Small intestine (tissue), 7 donors: ENCODE measurements around the gene WNK4. TPM values are rescaled to one million over a fixed set of nuclear protein-coding genes. Genes with fewer than 3 reads are reported as not detected.
"Not testable (repeated sequence)": the region's sequence is repeated elsewhere in the genome, so short reads cannot be mapped to it uniquely, and the experiment has no call there.

Experiments used
- DNase-seq, 2 donors: peaks; one replicate each; pipeline versions ENCODE4 v3.0.0 to v3.0.0-alpha.2; 2013
- FAIRE-seq: peaks from 2 replicates; lab custom pipeline; 2012; peaks lifted over from hg19 to GRCh38; lab: Jason Lieb, UNC
- H3K27ac ChIP-seq, 3 donors: one replicate each; pipeline ENCODE4 v1.5.1; 2013; ENCODE audit warnings: low read length in 2 of 3, mild to moderate bottlenecking in 2 of 3, control low read depth in 1 of 3, inconsistent platforms in 1 of 3, low read depth in 1 of 3, moderate library complexity in 1 of 3
- H3K27me3 ChIP-seq, 3 donors: one replicate each; pipeline ENCODE4 v1.6.1; 2013; ENCODE audit warnings: low read length in 3 of 3, inconsistent platforms in 1 of 3; ENCODE audit not compliant: control insufficient read depth in 3 of 3, insufficient read depth in 3 of 3
- H3K36me3 ChIP-seq, 3 donors: one replicate each; pipeline ENCODE4 v1.6.1; 2013; ENCODE audit warnings: low read length in 3 of 3, inconsistent platforms in 1 of 3, low read depth in 1 of 3, mild to moderate bottlenecking in 1 of 3, moderate library complexity in 1 of 3; ENCODE audit not compliant: control insufficient read depth in 3 of 3, insufficient read depth in 2 of 3
- H3K4me1 ChIP-seq, 3 donors: one replicate each; pipeline ENCODE4 v1.6.1; 2013; ENCODE audit warnings: low read length in 2 of 3, inconsistent platforms in 1 of 3, low read depth in 1 of 3, mild to moderate bottlenecking in 1 of 3, moderate library complexity in 1 of 3; ENCODE audit not compliant: control insufficient read depth in 3 of 3, insufficient read depth in 2 of 3
- H3K4me3 ChIP-seq, 3 donors: one replicate each; pipeline ENCODE4 v1.5.1; 2013; ENCODE audit warnings: low read length in 3 of 3, control low read depth in 1 of 3, inconsistent platforms in 1 of 3, low read depth in 1 of 3, mild to moderate bottlenecking in 1 of 3, moderate library complexity in 1 of 3
- H3K9me3 ChIP-seq, 2 donors: one replicate each; pipeline ENCODE4 v1.6.1; 2013; ENCODE audit warnings: low read depth in 1 of 2, low read length in 1 of 2; ENCODE audit not compliant: control insufficient read depth in 2 of 2, insufficient read depth in 1 of 2
- WGBS, 3 donors: extraction: QIAGEN DNeasy Blood & Tissue Kit; methylation state at CpG; one replicate each; pipeline ENCODE4 v1.1.7; 2013; 5-methylcytosine and 5-hydroxymethylcytosine counted together
- polyA plus RNA-seq, 4 donors: library from polyadenylated mRNA; stranded (reverse) in 3 of 4; unstranded in 1 of 4; fragments of 200-250 nt in 3 of 4; fragments of 120-200 nt in 1 of 4; gene quantifications; one replicate each; pipeline versions ENCODE4 v1.2.1 to v1.2.3, GENCODE V29; 2013
- donor health status: healthy with polysubstance abuse.
- donor health status: control.
- donor health status: control.
- donor health status: Bipolar disorder and iron deficiency.
- donor health status: healthy.

WNK4 gene
- polyA plus RNA-seq, 4 donors = 0.67 to 25.6 (median 1.5) TPM

- no peak for DNase-seq
- FAIRE-seq = no peak
Observed at GRCh38 chr17:42761638-42762037, 18.8 kb upstream of the WNK4 start.

DNA sequence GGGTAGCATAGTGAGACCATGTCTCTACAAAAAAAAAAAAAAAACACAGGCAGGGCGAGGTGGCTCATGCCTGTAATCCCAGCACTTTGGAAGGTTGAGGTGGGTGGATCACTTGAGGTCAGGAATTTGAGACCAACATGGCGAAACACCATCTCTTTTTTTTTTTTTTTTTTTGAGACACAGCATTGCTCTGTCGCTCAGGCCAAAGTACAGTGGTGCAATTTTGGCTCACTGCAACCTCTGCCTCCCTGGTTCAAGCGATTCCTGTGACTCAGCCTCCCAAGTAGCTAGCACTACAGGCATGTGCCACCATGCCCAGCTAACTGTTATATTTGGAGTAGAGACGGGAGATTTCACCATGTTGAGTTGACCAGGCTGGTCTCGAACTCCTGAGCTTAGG lies 14.3 kb upstream of the WNK4 start:
- FAIRE-seq = no peak

More at GRCh38 chr17:42761638-42762037, 18.8 kb upstream of the WNK4 start:
- Histone ChIP-seq H3K4me1 (peaks cover 0 to 22% (median 0%) of the 10 kb centered on the region in 3 donors), H3K36me3 (no peaks in the 10 kb centered on the region), H3K4me3 (peak overlapping the region in 2 of 3 donors; percentile 48 to 50), H3K27me3 (peaks cover 0 to 12% (median 3%) of the 10 kb centered on the region in 3 donors), H3K27ac (peak overlapping the region in 2 of 3 donors; percentile 1 to 24), H3K9me3 (no peaks in the 10 kb centered on the region)
- 31 to 62% (median 48%) methylated on average over 9 to 12 of the region's 12 CpGs for WGBS, 3 donors

DNA sequence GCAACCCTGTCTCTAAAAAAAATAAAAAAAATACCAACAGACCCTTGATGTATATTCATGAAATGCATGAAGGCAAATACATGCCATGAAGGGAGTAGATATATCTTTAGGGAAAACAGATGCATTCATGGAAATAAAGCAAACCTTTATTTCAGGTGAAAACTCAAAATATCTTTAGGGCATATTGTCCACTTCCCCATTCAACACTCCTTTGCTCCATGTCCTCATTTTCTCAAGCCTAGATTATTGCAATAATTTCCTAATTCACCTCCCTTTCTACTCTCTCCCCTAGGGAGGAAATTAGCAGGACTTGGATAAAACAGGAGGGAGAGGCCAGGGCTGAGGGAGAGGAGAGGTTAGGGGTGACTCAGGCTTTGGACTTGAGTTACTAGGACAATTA lies 12.9 kb upstream of the WNK4 start:
- no peak for DNase-seq
- no peaks in the 10 kb centered on the region for H3K9me3 ChIP-seq
- peaks cover 0 to 4% (median 0%) of the 10 kb centered on the region in 3 donors for H3K4me1 ChIP-seq
- no peaks in the 10 kb centered on the region for H3K36me3 ChIP-seq
- peaks cover 0 to under 1% (median 0%) of the 10 kb centered on the region in 3 donors for H3K27me3 ChIP-seq
- H3K27ac ChIP-seq = no peak overlapping the region
- no peak overlapping the region for H3K4me3 ChIP-seq
- no peak for FAIRE-seq

More for the DNA sequence above, 14.3 kb upstream of the WNK4 start:
- H3K4me1 ChIP-seq = peaks cover 0 to 11% (median 0%) of the 10 kb centered on the region in 3 donors
- WGBS, 3 donors = 75 to 83% (median 78%) methylated on average over 5 to 6 of the region's 6 CpGs
- no peak overlapping the region for H3K27ac ChIP-seq
- no peak for DNase-seq
- peaks cover 0 to 8% (median 3%) of the 10 kb centered on the region in 3 donors for H3K27me3 ChIP-seq
- no peaks in the 10 kb centered on the region for H3K9me3 ChIP-seq
- no peak overlapping the region for H3K4me3 ChIP-seq
- H3K36me3 ChIP-seq = no peaks in the 10 kb centered on the region

GRCh38 chr17:42768006-42768405 lies 12.4 kb upstream of the WNK4 start:
- not testable (repeated sequence) for H3K36me3 ChIP-seq, H3K9me3 ChIP-seq, DNase-seq, H3K4me3 ChIP-seq, H3K27ac ChIP-seq, H3K4me1 ChIP-seq, FAIRE-seq, H3K27me3 ChIP-seq
- 59 to 70% (median 64%) methylated on average over 9 of the region's 9 CpGs for WGBS, 3 donors

DNA sequence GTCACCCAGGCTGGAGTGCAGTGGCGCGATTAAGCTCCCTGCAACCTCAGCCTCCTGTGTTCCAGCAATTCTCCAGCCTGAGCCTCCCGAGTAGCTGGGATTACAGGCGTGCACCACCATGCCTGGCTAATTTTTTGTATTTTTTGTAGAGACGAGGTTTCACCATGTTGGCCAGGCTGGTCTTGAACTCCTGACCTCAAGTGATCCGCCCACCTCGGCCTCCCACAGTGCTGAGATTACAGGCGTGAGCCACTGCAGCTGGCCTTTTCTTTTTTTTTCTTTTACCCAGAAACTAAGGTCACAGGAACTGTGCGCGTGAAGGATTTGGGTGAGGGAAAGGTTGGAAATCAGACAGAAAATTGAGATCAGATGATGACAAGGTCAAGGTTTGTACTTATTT lies 10.4 kb upstream of the WNK4 start:
- 70 to 73% (median 70%) methylated on average over 10 of the region's 10 CpGs for WGBS, 3 donors
- FAIRE-seq, DNase-seq, H3K27ac ChIP-seq, H3K27me3 ChIP-seq, H3K4me1 ChIP-seq, H3K4me3 ChIP-seq, H3K36me3 ChIP-seq, H3K9me3 ChIP-seq: not testable (repeated sequence)

GRCh38 chr17:42772945-42773289 lies 7.5 kb upstream of the WNK4 start:
- 0 to 2% (median 0%) methylated on average over 3 of the region's 3 CpGs for WGBS, 3 donors
- Histone ChIP-seq H3K4me3 (peak overlapping the region; percentile 78 to 83 (median 80)), H3K27ac (peak overlapping the region in 2 of 3 donors; percentile 75 to 91), H3K4me1 (peaks cover 3 to 7% (median 5%) of the 10 kb centered on the region in 3 donors), H3K9me3 (no peaks in the 10 kb centered on the region), H3K27me3 (no peaks in the 10 kb centered on the region), H3K36me3 (peaks cover 7 to 29% (median 7%) of the 10 kb centered on the region in 3 donors)
- DNase-seq (no peak), FAIRE-seq (no peak)

DNA sequence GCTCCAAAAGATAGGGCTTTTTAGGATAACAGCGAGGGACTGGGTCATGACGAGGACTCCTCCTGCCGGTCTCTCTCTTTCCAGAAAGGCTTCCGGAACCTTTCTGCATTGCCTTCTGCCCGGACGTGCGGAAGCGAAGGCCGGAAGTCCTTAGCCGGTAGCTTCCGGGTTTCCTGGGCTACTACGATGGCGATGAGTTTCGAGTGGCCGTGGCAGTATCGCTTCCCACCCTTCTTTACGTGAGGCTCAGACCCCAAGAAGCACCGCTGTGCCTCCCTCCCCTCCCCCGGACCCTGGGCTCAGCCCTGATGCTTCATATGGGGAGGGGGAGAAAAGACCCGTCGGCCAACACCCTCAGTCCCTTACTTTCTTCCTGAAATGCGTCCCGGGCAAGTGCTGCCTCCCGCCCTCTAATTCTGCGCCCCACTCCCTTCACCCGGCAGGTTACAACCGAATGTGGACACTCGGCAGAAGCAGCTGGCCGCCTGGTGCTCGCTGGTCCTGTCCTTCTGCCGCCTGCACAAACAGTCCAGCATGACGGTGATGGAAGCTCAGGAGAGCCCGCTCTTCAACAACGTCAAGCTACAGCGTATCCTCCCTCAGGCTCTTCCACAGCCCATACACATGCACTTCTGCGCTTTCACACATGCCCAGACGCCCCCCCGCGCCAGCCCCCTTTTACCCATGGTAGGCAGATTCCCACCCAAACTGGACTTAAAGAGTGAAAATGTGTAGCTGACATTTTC lies 6.9 kb upstream of the WNK4 start, which contains the start of gene VPS25:
VPS25 (plus strand) TSS at position 160 of the 746 bp plus-strand sequence; CDS start at position 187, 27 bp downstream.
- FAIRE-seq (no peak), DNase-seq (peak; percentile 88 to 89)
- H3K27ac ChIP-seq = peak within 1 kb of the TSS; percentile 75 to 91 (median 81)
- peaks cover 3 to 7% (median 5%) of the 10 kb centered on the region in 3 donors for H3K4me1 ChIP-seq
- H3K9me3 ChIP-seq = no peaks in the 10 kb centered on the region
- WGBS, 3 donors = 0 to 2% (median 0%) methylated on average over 38 to 39 of the region's 39 CpGs
- no peaks in the 10 kb centered on the region for H3K27me3 ChIP-seq
- peak within 1 kb of the TSS; percentile 78 to 83 (median 80) for H3K4me3 ChIP-seq
- peaks cover 7 to 34% (median 7%) of the 10 kb centered on the region in 3 donors for H3K36me3 ChIP-seq

DNA sequence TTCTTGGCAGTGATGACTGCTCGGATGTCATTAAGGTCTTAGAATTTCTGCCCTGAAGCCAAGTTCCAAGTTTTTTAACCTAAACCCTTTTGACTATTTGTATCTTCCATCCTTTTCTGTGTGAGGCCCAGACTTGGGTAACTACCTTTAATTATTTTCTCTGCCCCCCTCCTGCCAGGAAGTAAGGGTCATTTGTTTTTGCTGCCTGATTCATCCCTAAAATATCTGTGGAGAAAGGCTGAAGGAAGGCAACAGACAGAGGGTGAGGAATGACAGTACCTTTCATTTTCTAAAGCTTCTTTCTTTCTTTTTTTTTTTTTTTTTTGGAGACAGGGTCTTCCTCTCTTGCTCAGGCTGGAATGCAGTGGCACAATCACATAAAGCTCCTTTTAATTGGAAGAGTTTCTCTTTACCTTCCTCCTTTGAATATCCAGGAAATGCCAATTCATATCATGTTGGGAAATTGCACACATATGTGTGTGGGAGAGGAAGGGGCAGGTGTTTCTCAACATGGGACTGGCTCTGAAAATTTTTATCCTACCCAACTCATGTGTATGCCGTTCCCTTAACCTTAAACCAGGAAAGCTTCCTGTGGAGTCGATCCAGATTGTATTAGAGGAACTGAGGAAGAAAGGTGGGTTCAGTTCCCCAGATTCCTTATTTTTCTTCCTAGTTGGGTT lies 6.2 kb upstream of the WNK4 start:
- H3K9me3 ChIP-seq = no peaks in the 10 kb centered on the region
- FAIRE-seq (no peak), DNase-seq (no peak)
- 70 to 78% (median 72%) methylated on average over 3 of the region's 3 CpGs for WGBS, 3 donors
- peak overlapping the region in 2 of 3 donors; percentile 75 to 91 for H3K27ac ChIP-seq
- no peaks in the 10 kb centered on the region for H3K27me3 ChIP-seq
- H3K4me3 ChIP-seq = peak overlapping the region in 2 of 3 donors; percentile 78 to 80
- peaks cover 7 to 42% (median 9%) of the 10 kb centered on the region in 3 donors for H3K36me3 ChIP-seq
- peaks cover 3 to 12% (median 5%) of the 10 kb centered on the region in 3 donors for H3K4me1 ChIP-seq
